ENCODE results near the gene HLCS.

Gene HLCS

GRCh38 chr21:36769051-36769839 lies 197.2 kb downstream of the HLCS start:
- no peak for DNase-seq (ENCODE audit: low read depth)

- DNase-seq (ENCODE audit: low read depth): no peak
Observed at GRCh38 chr21:36768496-36768895, 198.0 kb downstream of the HLCS start.

DNA sequence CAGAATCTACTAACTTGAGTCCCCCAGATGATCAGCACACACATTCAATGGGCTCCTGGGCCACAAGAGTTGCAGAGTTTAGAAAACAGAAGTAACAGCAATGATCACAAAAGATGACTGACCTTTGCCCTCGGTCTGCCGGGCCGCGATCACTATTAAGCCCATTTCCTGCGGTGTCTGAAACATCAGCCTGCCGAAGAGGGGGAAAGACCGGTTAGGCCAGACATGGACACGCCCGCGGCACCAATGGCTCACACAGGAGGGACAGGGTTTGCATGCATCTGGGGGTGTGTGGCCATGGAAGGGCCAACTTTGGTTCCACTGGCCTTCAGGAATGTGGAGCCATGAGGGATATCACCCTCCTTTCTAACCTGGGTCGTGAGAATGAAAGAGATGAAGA lies 199.4 kb downstream of the HLCS start:
- DNase-seq (ENCODE audit: low read depth): no peak

- no peak for DNase-seq (ENCODE audit: low read depth)
Observed at GRCh38 chr21:36766511-36766910, 200.0 kb downstream of the HLCS start.

- DNase-seq (ENCODE audit: low read depth): no peak
Observed at GRCh38 chr21:36765229-36765628, 201.2 kb downstream of the HLCS start.

DNA sequence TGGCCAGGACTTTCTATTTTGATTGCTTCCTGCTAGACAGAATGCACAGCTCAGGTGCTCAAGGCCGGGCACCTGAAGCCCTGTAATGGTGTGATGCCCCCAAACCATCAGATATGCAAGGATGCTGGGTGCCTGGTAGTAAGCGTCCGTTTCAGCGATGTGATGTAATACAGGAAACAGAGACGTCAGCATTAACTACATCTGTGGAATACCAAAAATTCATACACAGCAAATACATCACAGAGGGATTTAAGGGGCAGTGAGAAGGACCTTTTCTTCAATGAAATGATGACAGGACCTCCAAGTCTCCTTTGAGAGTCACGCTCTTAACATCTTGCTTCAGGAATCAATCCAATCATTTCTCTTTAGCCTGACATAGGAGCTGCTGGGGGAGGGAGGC lies 203.2 kb downstream of the HLCS start:
- no peak for DNase-seq (ENCODE audit: low read depth)

DNA sequence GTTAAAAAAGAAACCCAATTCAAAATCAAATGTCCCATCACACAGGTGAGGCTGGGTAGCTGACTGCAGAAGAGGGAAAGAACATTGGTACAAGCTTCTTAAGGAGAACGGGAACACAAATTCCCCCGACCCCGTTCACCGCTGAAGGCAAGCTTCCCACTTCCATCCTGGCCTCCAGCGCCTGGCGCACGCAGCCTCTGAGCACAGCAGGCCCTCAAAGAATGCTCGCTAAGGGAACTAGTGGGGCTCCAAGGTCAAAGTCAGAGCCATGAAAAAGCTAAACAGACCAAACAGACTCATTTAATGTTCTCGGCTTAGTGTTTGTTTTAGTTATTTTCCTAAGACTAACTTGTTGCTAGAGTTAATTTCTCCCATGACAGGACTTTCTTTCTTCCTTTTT lies 203.8 kb downstream of the HLCS start:
- DNase-seq (ENCODE audit: low read depth): no peak

GRCh38 chr21:36761685-36762084 lies 204.8 kb downstream of the HLCS start:
- DNase-seq (ENCODE audit: low read depth): no peak

- DNase-seq (ENCODE audit: low read depth): no peak
Observed at GRCh38 chr21:36759348-36760083, 207.0 kb downstream of the HLCS start.

DNA sequence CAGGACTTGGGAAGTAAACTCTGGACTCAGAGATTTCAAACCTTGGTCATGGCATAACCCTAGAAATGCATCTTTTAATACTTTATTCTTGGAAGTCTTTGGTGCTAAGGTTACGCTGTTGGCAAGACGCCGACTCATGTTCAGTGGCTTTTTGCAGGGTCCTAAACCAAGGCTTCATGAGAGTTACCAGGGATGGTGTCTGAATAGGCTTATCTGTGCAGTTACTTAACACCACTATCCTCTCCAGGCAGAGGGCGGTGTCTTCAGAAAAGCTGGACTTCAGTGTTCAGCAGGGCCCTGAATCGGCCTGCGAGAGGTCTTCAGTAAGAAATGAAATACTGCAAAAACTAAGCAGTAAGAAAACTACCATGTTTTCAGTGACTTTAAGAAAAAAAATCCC lies 209.3 kb downstream of the HLCS start:
- DNase-seq (ENCODE audit: low read depth): no peak

- DNase-seq (ENCODE audit: low read depth): no peak
Observed at GRCh38 chr21:36756527-36756926, 209.9 kb downstream of the HLCS start.

GRCh38 chr21:36754241-36754898 lies 212.1 kb downstream of the HLCS start:
- DNase-seq (ENCODE audit: low read depth): no peak

- DNase-seq (ENCODE audit: low read depth): no peak
Observed at GRCh38 chr21:36753556-36753955, 212.9 kb downstream of the HLCS start.

DNA sequence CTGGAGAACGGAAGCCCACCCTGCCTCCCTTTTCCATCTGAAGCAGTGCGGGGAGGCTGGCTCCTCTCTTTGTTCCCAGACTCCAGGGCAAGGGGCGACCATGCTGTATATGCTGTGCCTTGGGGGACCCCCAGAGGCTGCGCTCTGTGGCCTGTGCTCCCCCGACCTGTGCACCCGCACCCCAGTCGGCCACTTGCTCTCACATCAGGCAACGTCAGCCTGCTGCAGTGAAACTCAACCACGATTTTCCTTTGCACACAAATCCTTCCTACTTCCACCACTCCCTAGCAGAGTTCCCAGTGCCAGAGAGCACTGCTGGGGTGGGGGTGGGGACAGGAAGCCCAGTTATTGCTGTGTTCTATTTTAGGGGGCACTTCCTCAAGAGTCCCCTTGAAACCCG lies 215.1 kb downstream of the HLCS start:
- DNase-seq (ENCODE audit: low read depth): no peak

GRCh38 chr21:36750576-36750959 lies 215.9 kb downstream of the HLCS start:
- no peak for DNase-seq (ENCODE audit: low read depth)

- no peak for DNase-seq (ENCODE audit: low read depth)
Observed at GRCh38 chr21:36749935-36750575, 216.4 kb downstream of the HLCS start.

DNA sequence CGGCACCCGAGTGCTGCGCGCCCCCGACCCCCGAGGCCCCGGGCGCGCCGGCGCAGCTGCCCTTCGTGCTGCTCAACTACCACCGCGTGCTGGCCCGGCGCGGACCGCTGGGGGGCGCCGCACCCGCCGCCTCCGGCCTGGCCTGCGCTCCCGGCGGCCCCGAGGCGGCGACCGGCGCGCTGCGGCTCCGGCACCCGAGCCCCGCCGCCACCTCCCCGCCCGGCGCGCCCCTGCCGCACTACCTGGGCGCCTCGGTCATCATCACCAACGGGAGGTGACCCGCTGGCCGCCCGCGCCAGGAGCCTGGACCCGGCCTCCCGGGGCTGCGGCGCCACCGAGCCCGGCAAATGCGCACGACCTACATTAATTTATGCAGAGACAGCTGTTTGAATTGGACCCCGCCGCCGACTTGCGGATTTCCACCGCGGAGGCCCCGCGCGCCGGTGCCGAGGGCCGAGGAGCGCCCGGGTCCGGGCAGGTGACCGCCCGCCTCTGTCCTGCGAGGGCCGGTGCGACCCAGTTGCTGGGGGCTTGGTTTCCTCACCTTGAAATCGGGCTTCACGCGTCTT lies 218.6 kb downstream of the HLCS start:
- DNase-seq (ENCODE audit: low read depth): peak; percentile 13

- no peak for DNase-seq (ENCODE audit: low read depth)
Observed at GRCh38 chr21:36747041-36747814, 219.2 kb downstream of the HLCS start.

DNA sequence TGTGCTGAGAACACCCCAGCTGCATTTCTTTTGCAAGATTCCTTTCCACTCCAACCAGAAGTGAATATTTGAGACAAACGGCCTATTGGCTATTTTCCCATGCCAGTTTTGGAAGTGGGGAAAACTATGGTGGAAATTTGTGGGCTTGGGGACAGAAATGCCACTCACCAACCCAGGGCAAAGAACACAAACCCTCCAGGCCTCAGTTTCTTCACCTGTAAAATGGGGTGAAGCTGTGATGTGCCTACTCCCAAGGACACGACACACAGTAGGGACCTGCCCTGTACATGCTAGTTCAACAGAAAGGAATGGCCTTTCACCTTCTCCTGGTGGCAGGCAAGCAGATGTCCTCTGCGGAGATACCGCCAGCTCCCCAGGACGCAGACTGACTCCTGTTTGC lies 221.0 kb downstream of the HLCS start:
- no peak for DNase-seq (ENCODE audit: low read depth)

- DNase-seq (ENCODE audit: low read depth): no peak
Observed at GRCh38 chr21:36744560-36745231, 221.8 kb downstream of the HLCS start.

GRCh38 chr21:36744190-36744559 lies 222.3 kb downstream of the HLCS start:
- no peak for DNase-seq (ENCODE audit: low read depth)
